Central memory CD8-positive, alpha-beta T cell (primary cell): ENCODE data around the gene ALK.

Source experiments
- ATAC-seq: fragments of 150-1000 bp; cut with Tn5 transposase; replicated peaks from 2 replicates; pipeline ENCODE4 v1.10.0; 2022; ENCODE audit warnings: mild to moderate bottlenecking, moderate FRiP score, moderate number of reproducible peaks; ENCODE audit not compliant: poor library complexity, severe bottlenecking; ENCODE audit errors: extremely low read depth
- DNase-seq, 2 donors: peaks; one replicate each; pipeline ENCODE4 v3.0.0; 2021; ENCODE audit warnings: low spot score in 2 of 2
- H3K27ac Mint-ChIP-seq: one replicate; pipeline ENCODE4 v1.8.0; 2022; ENCODE audit warnings: low read depth, mild to moderate bottlenecking, moderate library complexity, mixed read lengths
- H3K27me3 Mint-ChIP-seq: one replicate; pipeline ENCODE4 v1.8.0; 2022; ENCODE audit warnings: mixed read lengths
- H3K36me3 Mint-ChIP-seq: one replicate; pipeline ENCODE4 v1.8.0; 2022; ENCODE audit warnings: mild to moderate bottlenecking, moderate library complexity, mixed read lengths; ENCODE audit not compliant: insufficient read depth
- H3K4me1 Mint-ChIP-seq: one replicate; pipeline ENCODE4 v1.8.0; 2022; ENCODE audit warnings: mixed read lengths
- H3K4me3 Mint-ChIP-seq: one replicate; pipeline ENCODE4 v1.8.0; 2022; ENCODE audit warnings: mild to moderate bottlenecking, moderate library complexity, mixed read lengths
- H3K9me3 Mint-ChIP-seq: one replicate; pipeline ENCODE4 v1.8.0; 2022; ENCODE audit warnings: mixed read lengths

The ALK gene

GRCh38 chr2:29482867-29483266 is 438.5 kb downstream of the ALK start:
- Mint-ChIP-seq H3K4me1 (no peaks in the 10 kb centered on the region), H3K27ac (no peak overlapping the region), H3K9me3 (no peaks in the 10 kb centered on the region), H3K36me3 (no peaks in the 10 kb centered on the region), H3K27me3 (peaks cover 63% of the 10 kb centered on the region), H3K4me3 (no peak overlapping the region)
- DNase-seq = no peak
- ATAC-seq = no peak

DNA sequence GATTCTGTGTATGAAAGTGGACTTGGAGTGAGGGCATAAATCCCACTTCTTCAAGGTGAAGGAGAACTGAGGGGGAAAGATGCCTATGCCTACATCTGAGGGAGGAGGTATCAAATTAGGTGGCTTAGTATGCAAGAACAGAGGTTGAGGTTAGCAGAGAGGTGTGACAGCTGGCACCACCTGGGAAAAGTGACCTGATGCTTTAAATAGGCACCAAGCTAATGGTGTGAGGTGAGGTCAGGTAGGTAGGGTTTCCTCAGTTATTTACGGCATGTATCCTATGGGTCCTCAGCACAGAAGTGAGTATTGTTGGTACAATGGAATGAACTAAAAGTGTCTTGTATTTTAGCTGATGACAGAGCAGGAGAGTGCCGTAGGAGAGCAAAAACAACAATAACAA is 439.0 kb downstream of the ALK start:
- no peak for ATAC-seq
- DNase-seq = no peak
- peaks cover 67% of the 10 kb centered on the region for H3K27me3 Mint-ChIP-seq

DNA sequence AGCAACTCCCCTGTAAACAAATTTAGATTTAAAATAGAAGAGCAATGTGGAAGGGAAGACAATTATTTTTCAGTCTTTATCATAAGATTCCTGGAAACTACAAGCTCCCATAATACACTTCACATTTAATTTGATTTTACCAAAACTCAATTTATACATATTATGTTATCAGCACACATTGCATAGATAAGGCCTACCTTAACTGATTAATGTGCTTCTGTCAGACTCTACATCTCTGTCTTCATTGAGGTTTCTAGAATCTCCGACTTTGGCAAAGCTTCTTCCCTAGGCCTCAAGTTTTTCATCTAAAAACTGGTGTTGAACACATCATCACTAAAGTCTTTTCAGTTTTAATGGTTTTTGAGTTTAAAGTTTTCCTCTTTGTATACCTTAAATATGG is 440.1 kb downstream of the ALK start:
- ATAC-seq (no peak), DNase-seq (no peak)
- Mint-ChIP-seq H3K27me3 (peaks cover 63% of the 10 kb centered on the region), H3K4me3 (no peak overlapping the region), H3K27ac (no peak overlapping the region), H3K9me3 (no peaks in the 10 kb centered on the region), H3K36me3 (no peaks in the 10 kb centered on the region), H3K4me1 (no peaks in the 10 kb centered on the region)

More for the DNA sequence above, 439.0 kb downstream of the ALK start:
- Mint-ChIP-seq H3K4me1 (no peaks in the 10 kb centered on the region), H3K36me3 (no peaks in the 10 kb centered on the region), H3K9me3 (no peaks in the 10 kb centered on the region), H3K4me3 (no peak overlapping the region), H3K27ac (no peak overlapping the region)

DNA sequence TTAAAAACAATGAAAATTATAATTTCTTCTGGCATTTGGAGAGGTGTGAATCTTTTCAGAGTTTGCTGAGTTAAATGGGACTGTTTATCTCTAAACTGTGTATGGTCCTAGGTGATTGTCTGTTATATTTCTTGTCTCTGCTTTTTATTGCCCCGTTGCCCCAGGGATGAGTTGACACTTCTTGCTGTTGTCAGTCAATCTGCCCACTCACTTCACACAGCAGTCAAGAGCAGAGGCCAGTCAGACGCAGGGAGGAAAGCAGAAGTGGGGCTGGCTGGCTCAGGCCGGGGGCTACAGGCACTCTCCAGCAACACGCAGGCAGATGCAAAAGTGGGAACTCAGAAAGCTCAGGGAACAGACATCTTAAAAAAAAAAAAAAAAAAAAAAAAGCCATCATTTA is 441.0 kb downstream of the ALK start:
- no peak for ATAC-seq
- Mint-ChIP-seq H3K4me1 (no peaks in the 10 kb centered on the region), H3K27ac (no peak overlapping the region), H3K27me3 (peaks cover 63% of the 10 kb centered on the region), H3K36me3 (no peaks in the 10 kb centered on the region), H3K9me3 (no peaks in the 10 kb centered on the region), H3K4me3 (no peak overlapping the region)
- no peak for DNase-seq

GRCh38 chr2:29479401-29479800 is 442.0 kb downstream of the ALK start:
- Mint-ChIP-seq H3K9me3 (no peaks in the 10 kb centered on the region), H3K27ac (no peak overlapping the region), H3K36me3 (no peaks in the 10 kb centered on the region), H3K4me3 (no peak overlapping the region), H3K4me1 (no peaks in the 10 kb centered on the region), H3K27me3 (peaks cover 65% of the 10 kb centered on the region)
- ATAC-seq (no peak), DNase-seq (no peak)

- ATAC-seq = no peak
- no peak overlapping the region for H3K4me3 Mint-ChIP-seq
Measured at GRCh38 chr2:29478641-29479040, 442.7 kb downstream of the ALK start.

GRCh38 chr2:29477186-29477585 is 444.2 kb downstream of the ALK start:
- no peak for DNase-seq
- ATAC-seq = no peak
- Mint-ChIP-seq H3K27ac (no peak overlapping the region), H3K4me1 (no peaks in the 10 kb centered on the region), H3K36me3 (no peaks in the 10 kb centered on the region), H3K9me3 (no peaks in the 10 kb centered on the region), H3K27me3 (peaks cover 79% of the 10 kb centered on the region), H3K4me3 (no peak overlapping the region)

More at GRCh38 chr2:29478641-29479040, 442.7 kb downstream of the ALK start:
- no peak for DNase-seq
- Mint-ChIP-seq H3K4me1 (no peaks in the 10 kb centered on the region), H3K27ac (no peak overlapping the region), H3K9me3 (no peaks in the 10 kb centered on the region), H3K36me3 (no peaks in the 10 kb centered on the region), H3K27me3 (peaks cover 73% of the 10 kb centered on the region)

DNA sequence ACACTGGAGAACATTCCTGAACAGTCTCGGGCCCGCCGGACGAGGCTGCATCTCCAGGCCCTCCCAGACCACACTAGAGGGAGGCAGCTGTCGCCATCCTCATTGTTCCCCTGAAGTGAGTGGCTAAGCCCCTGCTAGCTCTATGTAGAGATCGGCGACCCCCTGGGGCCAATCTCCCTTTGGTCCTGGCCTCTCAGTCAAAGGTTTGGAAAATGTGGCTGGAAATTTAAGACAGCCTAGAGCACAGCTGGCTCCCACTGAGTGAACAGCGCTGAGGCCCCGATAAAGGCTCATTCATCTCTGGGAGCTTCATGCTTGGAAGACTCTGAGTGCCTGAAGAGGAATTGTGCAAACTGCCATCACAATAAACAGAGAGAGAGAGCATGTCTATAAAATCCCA is 445.9 kb downstream of the ALK start:
- H3K27me3 Mint-ChIP-seq = peaks cover 76% of the 10 kb centered on the region
- no peaks in the 10 kb centered on the region for H3K36me3 Mint-ChIP-seq
- no peak overlapping the region for H3K27ac Mint-ChIP-seq
- no peak for ATAC-seq
- H3K4me3 Mint-ChIP-seq = no peak overlapping the region
- H3K4me1 Mint-ChIP-seq = no peaks in the 10 kb centered on the region
- DNase-seq = no peak
- H3K9me3 Mint-ChIP-seq = peaks cover 1% of the 10 kb centered on the region

GRCh38 chr2:29469961-29470360 is 451.4 kb downstream of the ALK start:
- ATAC-seq = no peak
- H3K36me3 Mint-ChIP-seq = no peaks in the 10 kb centered on the region
- H3K4me1 Mint-ChIP-seq = no peaks in the 10 kb centered on the region
- H3K27ac Mint-ChIP-seq = no peak overlapping the region
- DNase-seq = no peak
- peaks cover 44% of the 10 kb centered on the region for H3K27me3 Mint-ChIP-seq
- H3K9me3 Mint-ChIP-seq = peaks cover 12% of the 10 kb centered on the region
- no peak overlapping the region for H3K4me3 Mint-ChIP-seq

DNA sequence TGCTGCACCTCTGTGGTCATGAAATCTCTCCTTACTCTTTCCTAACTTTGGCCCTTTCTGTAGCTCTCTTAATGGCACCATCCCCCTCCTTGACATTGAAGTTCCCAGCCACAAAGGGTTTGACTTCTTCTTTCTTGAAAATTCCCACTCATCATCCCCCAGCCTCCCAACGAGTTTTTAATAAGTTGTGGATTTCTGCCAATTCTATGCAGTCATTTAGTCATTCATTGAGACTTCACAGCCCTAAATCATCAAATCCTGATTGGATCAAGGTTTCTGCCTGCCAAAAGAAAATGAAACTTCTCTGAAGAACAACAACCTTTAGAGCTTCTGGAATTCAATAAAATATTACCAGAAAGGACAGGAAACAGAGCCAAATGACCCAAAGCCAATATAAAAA is 451.9 kb downstream of the ALK start:
- no peaks in the 10 kb centered on the region for H3K4me1 Mint-ChIP-seq
- no peaks in the 10 kb centered on the region for H3K36me3 Mint-ChIP-seq
- peaks cover 12% of the 10 kb centered on the region for H3K9me3 Mint-ChIP-seq
- H3K27ac Mint-ChIP-seq = no peak overlapping the region
- peaks cover 47% of the 10 kb centered on the region for H3K27me3 Mint-ChIP-seq
- ATAC-seq = no peak
- H3K4me3 Mint-ChIP-seq = no peak overlapping the region
- DNase-seq = no peak

- Mint-ChIP-seq H3K27me3 (peaks cover 44% of the 10 kb centered on the region), H3K4me3 (no peak overlapping the region), H3K4me1 (no peaks in the 10 kb centered on the region), H3K27ac (no peak overlapping the region), H3K9me3 (no peaks in the 10 kb centered on the region), H3K36me3 (no peaks in the 10 kb centered on the region)
- ATAC-seq (no peak), DNase-seq (no peak)
Measured at GRCh38 chr2:29463181-29463900, 458.0 kb downstream of the ALK start.

- no peak overlapping the region for H3K27ac Mint-ChIP-seq
- no peak for ATAC-seq
Measured at GRCh38 chr2:29462293-29462692, 459.1 kb downstream of the ALK start.

GRCh38 chr2:29460190-29460589 is 461.2 kb downstream of the ALK start:
- Mint-ChIP-seq H3K27me3 (peaks cover 45% of the 10 kb centered on the region), H3K36me3 (no peaks in the 10 kb centered on the region), H3K27ac (no peak overlapping the region), H3K4me3 (no peak overlapping the region), H3K9me3 (no peaks in the 10 kb centered on the region), H3K4me1 (no peaks in the 10 kb centered on the region)
- DNase-seq (no peak), ATAC-seq (no peak)

More at GRCh38 chr2:29462293-29462692, 459.1 kb downstream of the ALK start:
- Mint-ChIP-seq H3K27me3 (peaks cover 45% of the 10 kb centered on the region), H3K9me3 (no peaks in the 10 kb centered on the region), H3K4me1 (no peaks in the 10 kb centered on the region), H3K4me3 (no peak overlapping the region), H3K36me3 (no peaks in the 10 kb centered on the region)
- no peak for DNase-seq
